Liver (tissue), 3 donors: ENCODE data around the gene EFCAB14.

Experiments used
- SP1 ChIP-seq: IDR thresholded peaks from 2 replicates; pipeline ENCODE4 v1.6.1; 2018; ENCODE audit warnings: antibody characterized with exemption, mild to moderate bottlenecking
- TF ChIP-seq, protein P1 (sequence below): fragments of 150-350 bp; IDR thresholded peaks from 2 replicates; pipeline ENCODE4 v1.5.1; 2017; ENCODE audit warnings: improper control_type of control experiment, low read depth, low read length; ENCODE audit not compliant: missing input control
- TF ChIP-seq, protein P2 (sequence below): IDR thresholded peaks from 2 replicates; pipeline ENCODE4 v1.6.1; 2016; ENCODE audit warnings: antibody characterized with exemption
- donor health status: healthy.
- donor health status: healthy.

GRCh38 chr1:46717654-46718053 is 1.3 kb downstream of the EFCAB14 start:
- TF ChIP-seq, protein P1, sequence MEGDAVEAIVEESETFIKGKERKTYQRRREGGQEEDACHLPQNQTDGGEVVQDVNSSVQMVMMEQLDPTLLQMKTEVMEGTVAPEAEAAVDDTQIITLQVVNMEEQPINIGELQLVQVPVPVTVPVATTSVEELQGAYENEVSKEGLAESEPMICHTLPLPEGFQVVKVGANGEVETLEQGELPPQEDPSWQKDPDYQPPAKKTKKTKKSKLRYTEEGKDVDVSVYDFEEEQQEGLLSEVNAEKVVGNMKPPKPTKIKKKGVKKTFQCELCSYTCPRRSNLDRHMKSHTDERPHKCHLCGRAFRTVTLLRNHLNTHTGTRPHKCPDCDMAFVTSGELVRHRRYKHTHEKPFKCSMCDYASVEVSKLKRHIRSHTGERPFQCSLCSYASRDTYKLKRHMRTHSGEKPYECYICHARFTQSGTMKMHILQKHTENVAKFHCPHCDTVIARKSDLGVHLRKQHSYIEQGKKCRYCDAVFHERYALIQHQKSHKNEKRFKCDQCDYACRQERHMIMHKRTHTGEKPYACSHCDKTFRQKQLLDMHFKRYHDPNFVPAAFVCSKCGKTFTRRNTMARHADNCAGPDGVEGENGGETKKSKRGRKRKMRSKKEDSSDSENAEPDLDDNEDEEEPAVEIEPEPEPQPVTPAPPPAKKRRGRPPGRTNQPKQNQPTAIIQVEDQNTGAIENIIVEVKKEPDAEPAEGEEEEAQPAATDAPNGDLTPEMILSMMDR = no peak
- no peak for TF ChIP-seq SP1
- TF ChIP-seq, protein P2, sequence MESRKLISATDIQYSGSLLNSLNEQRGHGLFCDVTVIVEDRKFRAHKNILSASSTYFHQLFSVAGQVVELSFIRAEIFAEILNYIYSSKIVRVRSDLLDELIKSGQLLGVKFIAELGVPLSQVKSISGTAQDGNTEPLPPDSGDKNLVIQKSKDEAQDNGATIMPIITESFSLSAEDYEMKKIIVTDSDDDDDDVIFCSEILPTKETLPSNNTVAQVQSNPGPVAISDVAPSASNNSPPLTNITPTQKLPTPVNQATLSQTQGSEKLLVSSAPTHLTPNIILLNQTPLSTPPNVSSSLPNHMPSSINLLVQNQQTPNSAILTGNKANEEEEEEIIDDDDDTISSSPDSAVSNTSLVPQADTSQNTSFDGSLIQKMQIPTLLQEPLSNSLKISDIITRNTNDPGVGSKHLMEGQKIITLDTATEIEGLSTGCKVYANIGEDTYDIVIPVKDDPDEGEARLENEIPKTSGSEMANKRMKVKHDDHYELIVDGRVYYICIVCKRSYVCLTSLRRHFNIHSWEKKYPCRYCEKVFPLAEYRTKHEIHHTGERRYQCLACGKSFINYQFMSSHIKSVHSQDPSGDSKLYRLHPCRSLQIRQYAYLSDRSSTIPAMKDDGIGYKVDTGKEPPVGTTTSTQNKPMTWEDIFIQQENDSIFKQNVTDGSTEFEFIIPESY = no peak
